Fibroblast of lung (primary cell): ENCODE measurements around the gene RGS3. TPM values are rescaled to one million over a fixed set of nuclear protein-coding genes. Genes with fewer than 3 reads are reported as not detected.

Source experiments
- DNase-seq, 2 donors: peaks; one replicate each; pipeline versions ENCODE4 v3.0.0 to v3.0.0-alpha.2; 2010; ENCODE audit warnings: low read depth in 2 of 2
- H2AFZ ChIP-seq: 2 replicates; pipeline ENCODE4 v1.5.1; 2012; ENCODE audit warnings: low read length, control low read depth, inconsistent platforms
- H3K27ac ChIP-seq: 2 replicates; pipeline ENCODE4 v1.5.1; 2011; ENCODE audit warnings: low read length, control low read depth; ENCODE audit not compliant: insufficient read depth
- H3K27me3 ChIP-seq: 2 replicates; pipeline ENCODE4 v1.5.1; 2011; ENCODE audit warnings: mild to moderate bottlenecking, low read length; ENCODE audit not compliant: control insufficient read depth, insufficient read depth
- H3K36me3 ChIP-seq: 2 replicates; pipeline ENCODE4 v1.5.1; 2011; ENCODE audit warnings: low read length; ENCODE audit not compliant: control insufficient read depth, insufficient read depth
- H3K4me1 ChIP-seq: 2 replicates; pipeline ENCODE4 v1.5.1; 2011; ENCODE audit warnings: low read length; ENCODE audit not compliant: control insufficient read depth, insufficient read depth; ENCODE audit errors: extremely low read depth
- H3K4me2 ChIP-seq: 2 replicates; pipeline ENCODE4 v1.5.1; 2011; ENCODE audit warnings: low read length, control low read depth; ENCODE audit not compliant: insufficient read depth; ENCODE audit errors: extremely low read depth
- H3K4me3 ChIP-seq, 4 experiments: fragments of 200-600 bp in 1 of 4; sonication (generic) in 1 of 4; replicated peaks in 1 of 4; 2 replicates each; pipeline ENCODE4 v1.5.1; 2011 to 2016; ENCODE audit warnings: low read length in 4 of 4, low read depth in 3 of 4, mild to moderate bottlenecking in 3 of 4, control low read depth in 2 of 4, inconsistent platforms in 1 of 4, mixed read lengths in 1 of 4; ENCODE audit not compliant: insufficient read depth in 1 of 4; ENCODE audit errors: control extremely low read depth in 1 of 4
- H3K79me2 ChIP-seq: 2 replicates; pipeline ENCODE4 v1.5.1; 2012; ENCODE audit warnings: mild to moderate bottlenecking, low read length, inconsistent platforms; ENCODE audit not compliant: control insufficient read depth, insufficient read depth
- H3K9ac ChIP-seq: 2 replicates; pipeline ENCODE4 v1.5.1; 2011; ENCODE audit warnings: mild to moderate bottlenecking, low read length, control low read depth; ENCODE audit not compliant: insufficient read depth
- H3K9me3 ChIP-seq: 2 replicates; pipeline ENCODE4 v1.5.1; 2012; ENCODE audit warnings: low read depth, low read length; ENCODE audit not compliant: control insufficient read depth, insufficient read depth
- H4K20me1 ChIP-seq: 2 replicates; pipeline ENCODE4 v1.5.1; 2011; ENCODE audit warnings: low read length; ENCODE audit not compliant: control insufficient read depth, insufficient read depth; ENCODE audit errors: extremely low read depth
- EZH2 ChIP-seq: IDR thresholded peaks from 2 replicates; pipeline ENCODE4 v1.5.1; 2012; ENCODE audit warnings: low read length, control low read depth, mild to moderate bottlenecking; ENCODE audit errors: missing control alignments
- polyA plus RNA-seq, 2 donors: library from polyadenylated mRNA; depleted of rRNA in 1 of 2; stranded (reverse) in 1 of 2; unstranded in 1 of 2; fragments of >200 nt; gene quantifications; 2 replicates each; pipeline ENCODE4 v1.2.1, GENCODE V29; 2011 to 2012; ENCODE audit warnings: missing spikeins in 1 of 2
- total RNA-seq: library from RNA; depleted of rRNA; stranded (reverse); fragments of >200 nt; gene quantifications from 2 replicates; pipeline ENCODE4 v1.2.1, GENCODE V29; 2014
- TF ChIP-seq, protein P1 (sequence below), 2 donors: IDR thresholded peaks in 1 of 2; conservative IDR thresholded peaks in 1 of 2; 1 replicate in 1 of 2; 2 replicates in 1 of 2; pipeline ENCODE4 v1.5.1; 2011 to 2012; ENCODE audit warnings: low read length in 2 of 2, control low read depth in 1 of 2, inconsistent platforms in 1 of 2, low read depth in 1 of 2, mild to moderate bottlenecking in 1 of 2

RGS3 gene
- total and polyA plus RNA-seq, 2 donors (not counting 1 experiment from before 2014, with no cell fraction given): 48.1 to 74.3 TPM

DNA sequence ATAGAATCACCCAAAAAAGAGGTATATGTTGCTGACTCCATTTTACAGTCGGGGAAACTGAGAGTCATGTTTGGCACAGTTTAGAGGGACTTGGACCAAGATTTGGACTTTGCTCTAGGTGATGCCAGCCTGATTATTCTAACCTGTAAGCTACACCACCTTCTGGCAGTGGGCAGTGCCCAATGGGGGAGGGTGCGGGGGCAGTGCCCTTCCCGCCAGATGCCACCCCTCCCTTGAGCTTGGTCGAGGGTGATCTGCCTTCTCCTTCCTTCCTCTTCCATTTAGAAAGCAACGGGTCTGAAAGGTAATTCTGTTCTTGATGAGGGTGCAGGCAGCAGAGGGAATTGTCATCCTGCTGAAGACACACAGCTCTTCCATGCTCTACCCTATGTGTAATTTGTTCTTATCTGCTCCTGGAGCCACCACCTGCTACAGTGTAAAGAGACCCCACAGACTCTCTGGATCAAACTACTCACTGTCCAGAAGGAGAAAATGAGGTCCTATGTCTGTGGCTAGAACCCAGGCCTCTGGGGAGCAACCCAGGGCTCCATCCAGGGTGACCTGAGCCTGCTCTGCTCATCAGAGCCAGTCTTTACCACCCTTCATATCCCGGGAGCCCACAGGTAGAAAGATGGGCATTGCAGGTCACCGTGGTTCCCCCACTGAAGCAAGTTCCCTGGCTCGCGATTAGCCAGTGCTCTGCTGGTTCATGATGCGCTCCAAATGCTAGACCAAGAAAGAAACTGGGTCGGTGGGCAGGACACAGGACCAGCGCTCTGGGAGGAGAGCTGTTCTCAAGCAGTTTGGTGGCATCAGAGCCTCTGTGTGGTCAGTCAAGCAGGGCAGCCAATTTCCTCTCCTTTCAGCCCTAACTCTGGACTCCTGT lies 156.2 kb downstream of the RGS3 start:
- no peaks in the 10 kb centered on the region for H3K79me2 ChIP-seq
- H3K9ac ChIP-seq: peak overlapping the region; percentile 53
- peak overlapping the region; percentile 83 for H3K4me2 ChIP-seq
- no peak overlapping the region for H3K4me3 ChIP-seq
- H3K4me1 ChIP-seq: peaks cover 43% of the 10 kb centered on the region
- no peak overlapping the region for H2AFZ ChIP-seq
- H3K27ac ChIP-seq: peak overlapping the region; percentile 98
- DNase-seq: no peak
- no peaks in the 10 kb centered on the region for H4K20me1 ChIP-seq
- no peaks in the 10 kb centered on the region for H3K9me3 ChIP-seq
- TF ChIP-seq EZH2: no peak
- TF ChIP-seq, protein P1, sequence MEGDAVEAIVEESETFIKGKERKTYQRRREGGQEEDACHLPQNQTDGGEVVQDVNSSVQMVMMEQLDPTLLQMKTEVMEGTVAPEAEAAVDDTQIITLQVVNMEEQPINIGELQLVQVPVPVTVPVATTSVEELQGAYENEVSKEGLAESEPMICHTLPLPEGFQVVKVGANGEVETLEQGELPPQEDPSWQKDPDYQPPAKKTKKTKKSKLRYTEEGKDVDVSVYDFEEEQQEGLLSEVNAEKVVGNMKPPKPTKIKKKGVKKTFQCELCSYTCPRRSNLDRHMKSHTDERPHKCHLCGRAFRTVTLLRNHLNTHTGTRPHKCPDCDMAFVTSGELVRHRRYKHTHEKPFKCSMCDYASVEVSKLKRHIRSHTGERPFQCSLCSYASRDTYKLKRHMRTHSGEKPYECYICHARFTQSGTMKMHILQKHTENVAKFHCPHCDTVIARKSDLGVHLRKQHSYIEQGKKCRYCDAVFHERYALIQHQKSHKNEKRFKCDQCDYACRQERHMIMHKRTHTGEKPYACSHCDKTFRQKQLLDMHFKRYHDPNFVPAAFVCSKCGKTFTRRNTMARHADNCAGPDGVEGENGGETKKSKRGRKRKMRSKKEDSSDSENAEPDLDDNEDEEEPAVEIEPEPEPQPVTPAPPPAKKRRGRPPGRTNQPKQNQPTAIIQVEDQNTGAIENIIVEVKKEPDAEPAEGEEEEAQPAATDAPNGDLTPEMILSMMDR (conservative IDR thresholded peaks at IDR 0.05 in 1 of 2, IDR thresholded peaks at IDR 0.05 in 1 of 2; ENCODE audit: low read depth in 1 of 2, low read length in 2 of 2): no peak
- no peaks in the 10 kb centered on the region for H3K36me3 ChIP-seq
- H3K27me3 ChIP-seq: no peaks in the 10 kb centered on the region

DNA sequence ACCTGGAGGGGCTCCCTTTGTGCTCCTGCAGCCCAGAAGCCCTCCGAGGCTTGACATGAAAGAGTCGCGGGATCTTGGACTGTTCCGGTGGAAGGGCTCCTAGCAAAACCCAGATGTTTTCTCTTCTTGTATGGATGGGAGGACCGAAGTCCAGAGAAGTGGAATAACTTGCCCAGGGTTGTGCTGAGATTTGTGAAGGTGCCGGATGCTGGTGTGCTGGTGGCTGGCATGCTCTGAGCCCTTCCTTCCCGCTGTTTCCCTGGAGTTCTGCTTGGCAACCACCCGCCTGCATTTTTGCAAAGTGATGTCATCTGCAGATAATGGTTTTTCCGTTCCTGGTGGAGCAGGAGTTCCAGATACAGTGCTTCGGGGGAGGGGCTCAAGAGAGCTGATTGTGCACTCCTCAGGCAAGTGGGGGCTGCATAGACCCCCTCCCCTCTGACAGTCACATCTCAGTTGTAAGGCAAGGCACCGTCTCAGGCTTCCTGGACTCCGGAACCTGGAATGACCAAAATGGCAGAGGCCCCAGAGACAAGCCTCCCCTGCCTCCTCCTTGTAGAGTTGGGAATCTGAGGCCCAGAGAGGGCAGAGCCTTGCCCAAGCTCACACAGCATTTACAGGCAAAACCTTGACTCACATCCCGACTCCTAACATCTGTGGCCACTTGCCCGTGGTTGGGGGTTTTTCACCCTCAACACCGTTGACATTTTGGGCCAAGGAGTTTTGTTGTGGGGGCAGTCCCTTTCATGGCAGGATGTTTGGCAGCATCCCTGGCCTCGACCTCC lies 157.0 kb downstream of the RGS3 start:
- Histone ChIP-seq H4K20me1 (no peaks in the 10 kb centered on the region), H3K27ac (peak overlapping the region; percentile 98), H3K36me3 (no peaks in the 10 kb centered on the region), H3K27me3 (no peaks in the 10 kb centered on the region), H2AFZ (no peak overlapping the region), H3K4me1 (peaks cover 40% of the 10 kb centered on the region), H3K79me2 (no peaks in the 10 kb centered on the region), H3K9ac (peak overlapping the region; percentile 53), H3K4me2 (peak overlapping the region; percentile 83), H3K9me3 (no peaks in the 10 kb centered on the region), H3K4me3 (peak overlapping the region in 1 of 4 experiments; percentile 1)
- TF ChIP-seq, protein P1 (conservative IDR thresholded peaks at IDR 0.05 in 1 of 2, IDR thresholded peaks at IDR 0.05 in 1 of 2; ENCODE audit: low read depth in 1 of 2, low read length in 2 of 2): no peak
- TF ChIP-seq EZH2: no peak
- peak; percentile 83 to 96 for DNase-seq

DNA sequence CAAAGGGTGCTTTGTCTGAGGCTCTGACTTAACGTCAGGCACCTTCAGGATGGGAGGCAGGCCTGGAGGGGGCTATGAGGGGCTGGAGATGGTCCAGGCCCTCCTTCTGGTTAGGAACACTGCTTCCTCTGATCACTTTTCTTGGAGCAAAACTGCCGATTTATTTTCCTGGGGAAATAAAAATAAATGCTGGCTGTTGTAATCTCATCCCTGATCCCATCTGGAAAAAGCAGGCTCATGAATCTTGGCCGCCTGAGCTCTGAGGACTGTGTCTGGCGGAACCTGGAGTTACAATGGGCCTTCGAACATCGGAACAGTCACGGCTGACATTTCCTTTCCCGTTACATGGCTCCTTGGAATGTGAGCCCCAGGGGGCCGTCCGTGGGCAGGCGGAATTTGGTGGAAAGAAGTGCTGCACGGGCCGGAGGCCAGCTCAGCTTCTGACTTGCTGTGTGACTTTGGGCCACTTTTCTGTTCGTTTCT lies 157.8 kb downstream of the RGS3 start:
- Histone ChIP-seq H3K9me3 (no peaks in the 10 kb centered on the region), H3K27ac (peak overlapping the region; percentile 98), H3K79me2 (no peaks in the 10 kb centered on the region), H3K36me3 (no peaks in the 10 kb centered on the region), H3K4me2 (peak overlapping the region; percentile 17), H4K20me1 (no peaks in the 10 kb centered on the region), H3K27me3 (no peaks in the 10 kb centered on the region), H3K4me3 (no peak overlapping the region), H2AFZ (peak overlapping the region; percentile 47), H3K9ac (peak overlapping the region; percentile 48), H3K4me1 (peaks cover 35% of the 10 kb centered on the region)
- TF ChIP-seq, protein P1 (conservative IDR thresholded peaks at IDR 0.05 in 1 of 2, IDR thresholded peaks at IDR 0.05 in 1 of 2; ENCODE audit: low read depth in 1 of 2, low read length in 2 of 2): no peak
- TF ChIP-seq EZH2: no peak
- peak; percentile 64 to 97 for DNase-seq
